Regular cardiac myocyte (primary cell): ENCODE results near the gene CACTIN. TPM values are rescaled to one million over a fixed set of nuclear protein-coding genes. Genes with fewer than 3 reads are reported as not detected.

ENCODE experiments used
- total RNA-seq: library from RNA; depleted of rRNA; stranded (reverse); fragments of >200 nt; gene quantifications from 2 replicates; pipeline ENCODE4 v1.2.3, GENCODE V29; 2014

The CACTIN gene
- total RNA-seq: 16.3 and 33.5 TPM in 2 replicates

DNA sequence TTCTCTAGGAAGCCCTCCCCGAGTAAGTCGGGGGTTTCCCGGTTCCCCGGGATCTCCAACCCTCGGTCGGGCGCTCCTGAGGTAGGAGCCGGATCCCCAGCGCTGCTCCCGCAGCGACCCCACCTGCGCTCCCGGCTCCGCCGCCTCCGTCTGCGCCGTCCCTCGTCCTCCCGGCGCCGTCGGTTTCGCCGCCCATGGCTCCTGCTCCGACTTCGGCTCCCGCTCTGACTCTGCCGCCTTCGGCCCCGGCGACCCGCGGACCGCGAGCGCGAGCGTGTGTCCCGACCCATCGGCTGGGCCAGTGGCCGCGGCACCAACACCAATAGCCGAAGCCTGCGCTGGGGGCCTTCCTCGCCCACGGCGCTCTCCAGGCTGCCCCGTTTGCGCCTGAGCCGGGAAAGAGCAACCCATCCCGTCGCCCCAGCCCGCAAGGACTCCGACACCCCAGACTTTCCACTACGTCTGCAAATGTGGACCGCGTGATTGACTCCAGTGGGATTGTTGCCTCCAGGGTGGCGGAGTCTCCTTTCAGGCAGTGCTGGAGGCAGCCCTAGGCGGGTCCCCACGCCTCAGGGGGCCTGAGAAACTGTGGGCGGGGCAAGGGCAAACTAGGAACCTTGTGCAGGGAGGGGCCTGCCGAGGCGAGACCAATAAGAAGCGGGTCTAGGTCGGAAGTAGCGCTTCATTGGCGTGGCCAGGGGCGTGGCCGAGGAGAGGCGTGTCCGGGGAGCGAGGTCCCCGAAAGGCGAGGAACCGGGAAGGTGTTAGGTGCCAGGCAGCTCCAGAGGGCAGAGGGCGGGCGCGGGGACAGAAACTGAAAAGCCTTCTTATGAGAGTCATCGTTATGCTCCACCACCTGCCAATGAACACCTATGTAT, at the start of gene CACTIN:
Gene CACTIN (minus strand): TSS at position 318 of the 878 bp plus-strand sequence. CDS start 28 bp downstream, at position 290.

DNA sequence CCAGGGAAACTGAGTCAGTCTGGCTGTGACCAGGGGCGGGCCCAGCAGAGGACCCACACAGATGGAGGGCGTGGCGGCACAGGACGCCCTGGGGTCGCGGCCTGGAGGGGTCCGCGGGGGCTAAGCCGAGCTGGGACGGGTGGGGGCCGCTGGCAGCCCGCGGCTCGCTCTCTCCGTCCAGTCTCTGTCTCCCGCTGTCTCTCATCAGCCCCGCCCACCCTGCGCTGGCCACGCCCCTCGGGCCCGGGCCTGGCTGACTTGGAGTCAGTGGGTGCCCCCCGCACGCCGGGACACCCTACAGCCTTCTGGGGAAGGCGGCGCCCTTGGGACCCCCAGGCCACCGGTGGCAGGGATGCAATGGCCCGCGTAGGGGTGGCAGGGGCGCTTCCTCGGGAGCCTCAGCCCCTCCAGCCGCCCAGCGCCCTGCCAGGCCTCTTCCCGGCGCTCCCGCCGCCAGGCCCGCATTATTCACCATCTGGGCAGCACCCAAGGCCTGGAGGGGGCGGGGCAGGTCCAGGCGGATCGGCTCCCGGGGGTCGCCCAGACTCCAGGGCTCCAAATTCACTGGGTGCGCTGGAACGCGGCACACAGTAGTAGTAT, 19.8 kb downstream of the CACTIN start, which contains the start of gene TBXA2R:
Gene TBXA2R (minus strand): TSS at position 186 of the 600 bp plus-strand sequence. CDS start 6,241 bp downstream, outside the sequence.

DNA sequence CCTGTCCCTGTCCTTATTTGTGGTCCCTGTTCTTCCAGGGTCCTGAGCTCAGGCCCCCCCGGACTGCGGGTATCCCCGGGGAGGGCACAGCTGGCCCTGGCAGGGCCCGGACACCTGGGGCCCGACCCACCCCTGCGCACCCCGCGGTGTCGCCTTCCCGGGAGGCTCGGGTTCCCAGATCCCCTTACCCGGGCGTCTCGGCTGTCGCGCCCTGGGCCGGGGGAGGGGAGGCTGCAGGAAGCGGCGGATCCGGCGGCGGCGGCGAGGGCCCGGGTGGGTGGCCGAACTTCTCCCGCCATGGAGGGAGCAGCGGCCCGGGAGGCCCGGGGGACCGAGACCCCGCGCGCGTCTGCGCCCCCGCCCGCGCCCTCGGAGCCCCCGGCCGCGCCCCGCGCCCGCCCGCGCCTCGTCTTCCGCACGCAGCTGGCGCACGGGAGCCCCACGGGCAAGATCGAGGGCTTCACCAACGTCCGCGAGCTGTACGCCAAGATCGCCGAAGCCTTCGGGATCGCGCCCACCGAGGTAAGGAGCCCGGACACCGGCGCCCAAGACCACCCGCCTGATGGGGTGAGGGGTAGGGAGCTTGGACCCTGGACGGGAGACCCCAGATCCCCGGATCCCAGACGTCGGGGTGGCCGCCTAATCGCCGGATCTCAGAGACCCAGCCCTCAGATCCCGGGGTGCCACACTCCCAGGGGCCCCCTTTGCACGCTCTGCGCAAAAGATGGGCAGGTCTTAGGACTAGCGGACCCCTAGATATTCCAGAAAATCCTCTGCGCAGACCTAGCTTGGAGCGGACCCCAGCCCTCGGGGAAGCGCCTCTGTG, 41.1 kb downstream of the CACTIN start, which contains the start of gene GIPC3:
Gene GIPC3 (plus strand): TSS at position 178 of the 826 bp plus-strand sequence. CDS start 120 bp downstream, at position 298.

DNA sequence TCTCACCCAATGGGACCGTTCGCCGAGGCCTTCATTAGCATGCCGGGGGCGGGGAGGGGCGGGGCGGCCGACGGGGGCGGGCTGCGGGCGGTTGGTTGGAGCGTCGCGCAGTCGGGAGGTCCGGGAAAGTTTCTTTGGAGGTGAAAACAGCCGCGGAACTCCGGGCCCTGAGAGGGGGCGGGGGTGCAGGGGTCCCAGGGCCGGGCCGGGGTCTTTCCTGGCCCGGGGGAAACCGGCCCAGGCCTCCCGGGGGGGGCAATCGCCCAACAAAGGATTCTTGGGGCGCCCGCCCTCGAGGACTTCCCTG, 53.8 kb downstream of the CACTIN start, which contains the start of gene HMG20B:
Gene HMG20B (plus strand): TSS at position 90 of the 307 bp plus-strand sequence. CDS start 366 bp downstream, outside the sequence.

Other genes starting within 250 kb of the CACTIN start
- gene SMIM24, start 146.3 kb downstream of the CACTIN start, total RNA-seq: not detected in 2 replicates
- gene SMIM44, start 143.3 kb downstream of the CACTIN start, total RNA-seq: not detected in 2 replicates
- 7.6 and 22.4 TPM in 2 replicates for gene DOHH, start 126.1 kb downstream of the CACTIN start, total RNA-seq
- gene FZR1, start 120.5 kb downstream of the CACTIN start, total RNA-seq: 27.9 and 42.0 TPM in 2 replicates
- gene TEKTIP1, start 87.6 kb downstream of the CACTIN start, total RNA-seq: not detected in 2 replicates
- 130 and 147 TPM in 2 replicates for gene MFSD12, start 69.2 kb downstream of the CACTIN start, total RNA-seq
- 72.5 and 74.7 TPM in 2 replicates for gene HMG20B, start 53.8 kb downstream of the CACTIN start, total RNA-seq
- under 0.01 TPM in 1 of 2 replicates, not detected in the other for gene GIPC3, start 41.3 kb downstream of the CACTIN start, total RNA-seq
- 1.4 and 2.1 TPM in 2 replicates for gene TBXA2R, start 19.9 kb downstream of the CACTIN start, total RNA-seq
- gene PIP5K1C, start 73.7 kb upstream of the CACTIN start, total RNA-seq: 17.2 and 19.2 TPM in 2 replicates
- gene TJP3, start 81.6 kb upstream of the CACTIN start, total RNA-seq: not detected in 2 replicates
- 21.9 and 25.7 TPM in 2 replicates for gene APBA3, start 134.9 kb upstream of the CACTIN start, total RNA-seq
- gene MRPL54, start 135.9 kb upstream of the CACTIN start, total RNA-seq: 34.4 and 49.7 TPM in 2 replicates
- gene RAX2, start 145.4 kb upstream of the CACTIN start, total RNA-seq: not detected in 2 replicates
- gene MATK, start 159.6 kb upstream of the CACTIN start, total RNA-seq: under 0.01 TPM in 1 of 2 replicates, not detected in the other
- gene ZFR2, start 242.2 kb upstream of the CACTIN start, total RNA-seq: 0.19 TPM in 1 of 2 replicates, not detected in the other